ENCODE data around the gene AGBL5.

Gene AGBL5

GRCh38 chr2:27024188-27024587 lies 27.3 kb upstream of the AGBL5 start:
- DNase-seq = no peak

GRCh38 chr2:27024812-27025211 lies 26.7 kb upstream of the AGBL5 start:
- DNase-seq = no peak

- no peak for DNase-seq
These were observed 26.1 kb upstream of the AGBL5 start for GRCh38 chr2:27025281-27025800.

- no peak for DNase-seq
These were observed 25.3 kb upstream of the AGBL5 start for GRCh38 chr2:27025861-27026851.

GRCh38 chr2:27027211-27027651 lies 24.2 kb upstream of the AGBL5 start:
- no peak for DNase-seq

- no peak for DNase-seq
These were observed 22.4 kb upstream of the AGBL5 start for GRCh38 chr2:27029051-27029450.

- peak; percentile 55 for DNase-seq
These were observed 18.8 kb upstream of the AGBL5 start, which contains the start of gene TMEM214 for GRCh38 chr2:27032495-27033252. Gene TMEM214, plus strand, starts transcription at chr2:27032965. Its CDS starts 51 bp downstream, at chr2:27033016.

- DNase-seq = no peak
These were observed 18.1 kb upstream of the AGBL5 start for GRCh38 chr2:27033253-27033852.

- DNase-seq = no peak
These were observed 13.5 kb upstream of the AGBL5 start for GRCh38 chr2:27038012-27038411.

- DNase-seq = no peak
These were observed 12.7 kb upstream of the AGBL5 start for GRCh38 chr2:27038631-27039339.

GRCh38 chr2:27039426-27039825 lies 12.0 kb upstream of the AGBL5 start:
- DNase-seq = no peak

- DNase-seq = no peak
These were observed 11.6 kb upstream of the AGBL5 start for GRCh38 chr2:27039871-27040270.

- DNase-seq = no peak
These were observed 11.2 kb upstream of the AGBL5 start for GRCh38 chr2:27040282-27040681.

GRCh38 chr2:27041752-27042151 lies 9.7 kb upstream of the AGBL5 start:
- DNase-seq = no peak

- DNase-seq = no peak
These were observed 9.3 kb upstream of the AGBL5 start for GRCh38 chr2:27042159-27042661.

- DNase-seq = no peak
These were observed 8.4 kb upstream of the AGBL5 start for GRCh38 chr2:27042985-27043634.

- peak; percentile 48 for DNase-seq
These were observed 1.8 kb upstream of the AGBL5 start for GRCh38 chr2:27049422-27050280.

GRCh38 chr2:27050281-27050995 lies 1.0 kb upstream of the AGBL5 start:
- peak; percentile 90 for DNase-seq

- no peak for DNase-seq
These were observed 606 bp downstream of the AGBL5 start for GRCh38 chr2:27051902-27052645.
